Measurements from ENCODE around the gene LINC01488.

- TF ChIP-seq YY1 (IDR thresholded peaks at IDR 0.05; ENCODE audit: low read depth) (no peak), CTCF (IDR thresholded peaks at IDR 0.05) (no peak), EP300 (IDR thresholded peaks at IDR 0.05; ENCODE audit: borderline replicate concordance in 1 of 2, low read depth in 1 of 2, low read length in 1 of 2) (no peak), RCOR1 (IDR thresholded peaks at IDR 0.05; ENCODE audit: low read length) (no peak), TCF12 (IDR thresholded peaks at IDR 0.05) (no peak)
Measured at GRCh38 chr11:69511358-69512055, 30.0 kb downstream of the LINC01488 start.
